Stimulated activated CD4-positive, alpha-beta T cell treated with anti-CD3 and anti-CD28 coated beads, Interleukin-12 subunit alpha, Interleukin-12 subunit beta, amount 100 ng/mL, for 4 hours (primary cell): Measurements from ENCODE around the gene FXR1.

Source experiments
- DNase-seq: peaks from one replicate; pipeline ENCODE4 v3.0.0-alpha.2; 2020

FXR1 gene

GRCh38 chr3:181009225-181009624, 96.8 kb downstream of the FXR1 start:
- no peak for DNase-seq

GRCh38 chr3:181017690-181018089, 105.2 kb downstream of the FXR1 start:
- no peak for DNase-seq

GRCh38 chr3:181025204-181025603, 112.7 kb downstream of the FXR1 start:
- DNase-seq = no peak

- no peak for DNase-seq
These were observed 118.5 kb downstream of the FXR1 start for GRCh38 chr3:181030948-181031347.
